NCI-H526 treated with DMSO at 0.1 percent for 48 hours (cell line): ENCODE data around the gene BHLHA15.

ENCODE experiments used
- DNase-seq: peaks from one replicate; lab custom pipeline; 2025; lab: John Stamatoyannopoulos, UW

The BHLHA15 gene

GRCh38 chr7:98244871-98245270 lies 33.6 kb downstream of the BHLHA15 start:
- DNase-seq: no peak

DNA sequence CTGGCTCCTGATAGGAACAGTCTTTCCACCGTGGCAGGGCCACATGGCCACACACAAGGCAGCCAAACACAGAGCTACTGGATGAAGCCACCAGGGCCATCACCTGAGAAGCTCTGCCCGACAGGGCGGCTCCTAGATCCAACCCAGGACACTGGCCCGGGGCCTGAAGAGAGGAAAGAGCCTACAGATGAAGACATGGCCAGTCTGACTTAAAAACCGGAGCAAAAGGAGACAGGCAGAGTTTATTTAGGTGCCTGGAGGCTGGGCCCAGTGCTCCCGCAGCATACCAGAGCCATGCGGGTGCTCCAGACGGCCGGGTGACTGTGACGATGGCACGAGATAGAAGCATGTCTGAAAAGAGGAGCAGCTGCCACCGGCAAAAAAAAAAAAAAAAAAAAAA lies 36.9 kb downstream of the BHLHA15 start:
- no peak for DNase-seq

- no peak for DNase-seq
These were observed 37.9 kb downstream of the BHLHA15 start for GRCh38 chr7:98249106-98249505.

DNA sequence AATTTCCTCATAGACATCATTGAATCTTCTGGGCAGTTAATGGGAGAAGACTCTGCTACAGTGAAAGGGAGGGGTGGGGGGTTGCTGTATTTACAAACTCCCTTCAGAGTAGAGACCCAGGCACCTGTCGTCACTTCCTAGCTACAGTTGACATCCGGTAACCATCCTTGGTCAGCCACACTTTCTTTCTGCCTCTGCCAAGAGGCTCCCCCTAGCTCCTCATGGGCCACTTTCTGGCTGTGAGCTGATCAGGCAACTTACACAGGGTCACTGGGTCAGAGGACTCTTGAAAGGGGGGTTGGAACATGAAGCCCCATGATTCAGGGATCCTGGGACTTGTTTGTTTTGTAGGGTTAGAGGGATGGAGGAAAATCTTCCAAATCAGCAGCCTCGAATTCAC lies 39.5 kb downstream of the BHLHA15 start:
- DNase-seq: no peak

- DNase-seq: no peak
These were observed 40.0 kb downstream of the BHLHA15 start for GRCh38 chr7:98251231-98251600.

DNA sequence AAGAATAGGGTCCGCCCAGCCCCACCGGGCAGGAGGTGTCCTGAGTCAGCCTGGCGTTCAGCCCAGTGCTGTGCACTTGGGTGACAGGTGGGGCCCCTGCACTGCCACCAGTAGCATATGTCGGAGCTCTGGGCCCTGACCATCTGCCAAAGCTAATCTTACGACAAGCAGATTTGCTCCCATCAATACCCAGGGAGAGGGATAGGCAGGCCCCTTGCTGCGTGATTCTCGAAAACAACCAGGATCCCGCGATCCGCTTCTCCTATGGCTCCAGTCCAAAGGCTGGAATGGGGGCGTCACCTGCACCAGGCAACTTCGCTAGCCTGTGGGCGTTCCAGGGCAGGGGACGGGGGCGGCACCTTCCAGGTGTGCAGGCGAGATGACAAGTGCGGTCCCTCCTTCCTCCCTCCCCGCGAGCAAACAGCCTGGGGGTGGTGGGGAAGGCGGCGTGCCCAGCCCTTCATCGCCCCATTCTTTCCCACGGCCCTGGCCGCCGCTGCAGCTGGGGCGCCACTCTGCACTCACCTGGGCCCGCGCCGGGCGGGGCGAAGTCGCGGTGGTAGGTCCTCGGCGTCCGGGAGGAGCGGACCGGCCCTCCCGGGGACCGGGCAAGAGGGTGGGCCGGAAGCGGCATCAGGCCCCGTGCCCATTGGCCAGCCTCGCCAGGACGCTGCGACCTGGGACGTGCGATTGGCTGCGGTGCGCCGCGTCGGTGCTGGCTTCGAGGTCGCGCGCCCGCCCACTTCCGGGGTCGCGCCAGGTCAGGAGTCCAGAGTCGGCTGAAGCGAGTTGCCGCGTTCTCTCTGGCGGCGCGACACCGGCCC lies 40.6 kb downstream of the BHLHA15 start, which contains the start of gene TECPR1:
TECPR1 (minus strand) TSS at position 632 of the 824 bp plus-strand sequence. CDS start 6,086 bp downstream, outside the sequence.
- peak; percentile 88 for DNase-seq

DNA sequence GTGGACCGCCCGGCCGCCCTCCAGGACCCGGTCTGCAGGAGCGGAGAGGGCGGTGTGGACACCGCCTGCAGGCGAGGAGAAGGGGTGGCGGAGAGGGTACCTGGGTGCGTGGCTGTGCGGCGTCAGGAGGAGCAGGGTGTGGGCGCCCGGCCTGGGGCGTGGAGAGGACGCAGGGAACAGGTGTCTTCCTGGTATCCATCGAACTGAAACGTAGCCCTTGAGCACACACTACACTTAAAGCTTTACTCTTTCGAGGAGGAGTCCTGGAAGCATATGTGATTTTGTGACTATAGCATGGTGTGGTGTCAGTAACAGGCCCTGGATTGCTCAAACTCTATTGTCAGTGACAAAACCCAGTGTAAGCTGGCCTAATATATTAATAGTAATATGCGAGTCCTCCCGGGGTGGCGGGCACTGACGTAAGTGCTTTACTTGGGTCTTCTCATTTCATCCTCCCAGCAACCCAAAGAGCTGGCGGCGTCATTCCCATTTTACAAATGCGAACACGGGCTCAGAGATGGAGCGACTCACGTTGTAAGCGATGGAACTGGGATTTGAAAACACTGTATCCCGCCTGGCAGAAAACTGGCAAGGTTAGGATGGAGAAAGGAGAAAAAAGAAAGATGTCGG lies 41.3 kb downstream of the BHLHA15 start:
- DNase-seq: no peak

DNA sequence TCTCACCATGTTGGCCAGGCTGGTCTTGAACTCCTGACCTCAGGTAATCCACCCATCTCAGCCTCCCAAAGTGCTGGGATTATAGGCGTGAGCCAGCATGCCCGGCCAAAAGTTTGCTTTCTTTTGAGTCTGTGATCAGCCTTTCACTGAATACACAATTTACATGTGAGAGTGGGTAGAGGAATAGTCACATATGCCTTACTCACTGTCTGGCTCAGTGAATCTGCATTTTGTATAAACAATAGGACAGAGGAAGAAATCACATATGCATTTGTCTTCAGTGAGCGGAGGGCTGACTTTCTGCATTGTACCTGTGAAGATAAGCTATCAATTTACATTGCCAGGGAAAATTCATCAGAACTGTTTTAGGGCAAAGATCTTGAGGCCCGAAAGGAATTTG lies 43.3 kb downstream of the BHLHA15 start:
- no peak for DNase-seq

DNA sequence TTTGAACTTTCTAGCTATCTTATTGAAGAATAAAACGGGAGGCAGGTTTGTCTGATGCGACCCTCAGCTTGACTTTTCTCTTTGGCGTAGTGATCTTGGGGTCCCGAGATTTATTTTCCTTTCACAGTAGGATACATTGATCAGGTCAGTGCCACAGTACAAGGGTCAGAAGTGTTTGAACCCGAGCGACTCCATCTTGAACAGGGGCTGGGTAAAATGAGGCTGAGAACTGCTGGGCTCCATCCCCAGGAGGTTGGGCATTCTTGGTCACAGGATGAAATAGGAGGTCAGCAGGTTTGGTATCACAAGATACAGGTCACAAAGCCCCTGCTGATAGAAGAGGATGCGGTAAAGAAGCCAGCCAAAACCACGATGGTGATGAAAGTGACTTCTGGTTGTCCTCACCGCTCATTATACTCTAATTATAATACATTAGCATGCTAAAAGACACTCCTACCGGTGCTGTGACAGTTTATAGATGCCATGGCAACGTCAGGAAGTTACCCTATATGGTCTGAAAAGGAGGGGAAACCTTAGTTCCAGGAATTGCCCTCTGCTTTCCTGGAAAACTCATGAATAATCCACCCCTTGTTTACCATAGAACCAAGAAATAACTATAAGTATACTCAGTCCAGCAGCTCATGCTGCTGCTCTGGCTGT lies 43.8 kb downstream of the BHLHA15 start:
- DNase-seq: no peak

DNA sequence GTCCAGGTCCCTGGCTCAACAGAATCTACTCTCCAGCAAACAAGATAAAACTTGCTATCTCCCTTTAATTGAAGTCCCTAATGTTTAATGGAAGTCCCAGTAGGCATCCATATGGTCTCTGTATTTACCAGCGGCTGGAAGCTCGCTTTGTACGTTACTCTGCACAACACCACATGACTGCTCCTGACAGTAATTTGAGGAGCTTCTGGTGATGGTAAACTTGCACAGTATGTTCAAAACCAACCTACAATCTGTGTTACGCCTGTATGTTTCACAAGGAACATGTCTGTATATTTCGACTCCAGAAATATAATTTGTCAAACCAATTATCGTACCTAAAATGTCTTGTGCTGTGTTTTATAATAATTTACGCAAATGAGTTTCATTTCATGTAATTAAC lies 45.2 kb downstream of the BHLHA15 start:
- DNase-seq: no peak

GRCh38 chr7:98257701-98258100 lies 46.5 kb downstream of the BHLHA15 start:
- no peak for DNase-seq
